Upper lobe of right lung (tissue), 1 donor: ENCODE data around the gene BPI. TPM values are rescaled to one million over a fixed set of nuclear protein-coding genes. Genes with fewer than 3 reads are reported as not detected.

Experiments used
- ATAC-seq: fragments of 200-7000 bp; cut with Tn5 transposase; one replicate; pipeline ENCODE4 v1.9.1; 2020; ENCODE audit warnings: mild to moderate bottlenecking, moderate library complexity
- DNase-seq: peaks from one replicate; pipeline ENCODE4 v3.0.0-alpha.2; 2020
- H3K27ac ChIP-seq: fragments of 200-600 bp; one replicate; pipeline ENCODE4 v1.8.0; 2022
- H3K27me3 ChIP-seq: fragments of 200-600 bp; one replicate; pipeline ENCODE4 v1.8.0; 2022; ENCODE audit warnings: mild to moderate bottlenecking
- H3K36me3 ChIP-seq: fragments of 200-600 bp; one replicate; pipeline ENCODE4 v1.8.0; 2022
- H3K4me1 ChIP-seq: fragments of 200-600 bp; one replicate; pipeline ENCODE4 v1.8.0; 2022
- H3K4me3 ChIP-seq: fragments of 200-600 bp; one replicate; pipeline ENCODE4 v1.8.0; 2022; ENCODE audit warnings: mild to moderate bottlenecking
- H3K9me3 ChIP-seq: fragments of 200-600 bp; one replicate; pipeline ENCODE4 v1.8.0; 2022
- CTCF ChIP-seq: fragments of 200-600 bp; IDR thresholded peaks from one replicate; pipeline ENCODE4 v1.8.0; 2022; ENCODE audit warnings: antibody characterized with exemption
- intact Hi-C: fragments of 100-400 bp; cut with DNase I; formaldehyde crosslinking; loops from one replicate; pipeline ENCODE4 v1.11.0; 2022
- total RNA-seq: library from RNA; stranded (reverse); fragmentation: NEBNext Ultra II Directional; extraction: Animal tissue kit (Norgen Biotek cat#: 25700); gene quantifications from one replicate; pipeline ENCODE4 v1.2.1, GENCODE V29; 2021
- donor health status: DM: no; HTN: yes; CAD: no; lungs with severe emphysema.

Gene BPI
- total RNA-seq, 1 donor from 2014 or later = not detected

DNA sequence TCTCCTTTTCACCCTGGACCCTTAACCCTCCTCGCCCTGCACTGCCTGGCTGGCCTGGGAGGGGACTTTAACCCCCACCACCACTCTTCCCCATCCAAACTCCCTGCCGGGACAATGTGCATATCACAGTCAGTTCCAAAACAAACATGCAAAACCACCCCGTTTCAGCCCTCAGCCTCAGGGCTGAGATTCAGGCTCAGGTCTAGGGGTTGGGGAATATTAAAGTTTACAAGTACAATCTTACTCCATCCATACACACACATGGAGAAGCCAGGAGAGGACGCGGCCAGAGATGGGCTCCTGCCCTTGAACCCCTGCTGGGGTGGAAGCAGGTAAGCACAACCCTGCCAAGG, 44.0 kb upstream of the BPI start:
- DNase-seq (no peak), ATAC-seq (no peak)
- no peaks in the 10 kb centered on the region for H3K9me3 ChIP-seq
- H3K27me3 ChIP-seq = peaks cover 20% of the 10 kb centered on the region
- H3K4me1 ChIP-seq = peaks cover 10% of the 10 kb centered on the region
- intact Hi-C loops = no loop called here
- TF ChIP-seq CTCF = no peak
- peak overlapping the region; percentile 51 for H3K27ac ChIP-seq
- no peaks in the 10 kb centered on the region for H3K36me3 ChIP-seq
- H3K4me3 ChIP-seq = peak overlapping the region; percentile 42

DNA sequence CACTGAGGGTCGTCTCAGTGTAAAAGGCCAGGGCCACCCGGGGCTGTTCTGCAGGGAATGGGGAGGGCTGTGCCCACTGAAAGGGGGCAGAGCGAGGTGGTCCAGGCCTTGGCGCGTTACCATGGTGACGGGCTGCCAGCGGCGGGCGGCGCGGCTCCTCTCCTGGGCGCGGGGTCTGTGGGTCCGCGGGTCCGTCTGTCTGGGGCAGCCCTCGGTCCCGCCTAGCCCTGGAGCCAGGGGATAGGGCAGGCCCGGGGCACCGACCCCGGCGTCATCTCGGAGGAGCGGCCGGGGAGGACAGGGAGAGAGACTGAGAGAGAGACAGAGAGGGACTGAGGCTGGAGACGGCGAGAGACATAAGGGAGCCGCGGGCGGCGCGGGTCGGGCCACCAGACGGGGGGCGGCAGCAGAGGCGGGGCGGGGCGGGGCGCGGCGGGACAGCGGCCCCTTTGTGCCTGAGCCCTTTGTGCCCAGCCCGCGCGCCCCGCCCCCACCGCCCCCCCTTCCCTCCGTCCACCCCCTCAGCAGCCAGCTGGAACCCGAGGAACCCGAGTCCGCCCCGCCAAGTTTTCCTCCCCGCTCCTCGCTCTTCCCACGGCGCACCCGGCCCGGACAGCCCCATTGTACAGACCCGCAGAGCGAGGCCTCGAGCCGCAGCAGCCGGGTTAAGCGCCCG, 43.4 kb upstream of the BPI start, which contains the start of gene KIAA1755:
Gene KIAA1755 (minus strand): TSS at position 358 of the 676 bp plus-strand sequence. CDS start 235 bp downstream, at position 123.
- no peaks in the 10 kb centered on the region for H3K9me3 ChIP-seq
- intact Hi-C loops = no loop called here
- ATAC-seq (peak; percentile 49), DNase-seq (no peak)
- peaks cover 7% of the 10 kb centered on the region for H3K4me1 ChIP-seq
- peaks cover 20% of the 10 kb centered on the region for H3K27me3 ChIP-seq
- no peak for TF ChIP-seq CTCF
- H3K4me3 ChIP-seq = peak within 1 kb of the TSS; percentile 42
- H3K27ac ChIP-seq = peak within 1 kb of the TSS; percentile 51
- no peaks in the 10 kb centered on the region for H3K36me3 ChIP-seq

DNA sequence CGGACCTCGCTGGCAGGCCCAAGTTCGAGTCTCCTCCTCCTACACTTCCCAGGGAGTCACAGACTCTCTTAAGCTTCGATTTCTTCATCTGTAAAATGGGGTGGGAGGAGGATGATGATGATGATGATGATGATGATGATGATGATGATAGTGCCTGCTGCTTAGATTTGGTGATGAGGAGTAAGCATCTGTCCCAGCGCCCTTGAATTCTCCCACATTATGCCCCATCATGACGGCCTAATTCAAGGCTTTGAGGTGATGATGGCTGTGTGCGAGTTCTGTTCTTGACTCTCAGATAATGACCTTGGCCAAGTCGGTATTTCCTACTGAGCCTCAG, 42.9 kb upstream of the BPI start:
- Histone ChIP-seq H3K4me3 (peak overlapping the region; percentile 42), H3K9me3 (no peaks in the 10 kb centered on the region), H3K36me3 (no peaks in the 10 kb centered on the region), H3K4me1 (peaks cover 7% of the 10 kb centered on the region), H3K27me3 (peaks cover 20% of the 10 kb centered on the region), H3K27ac (no peak overlapping the region)
- no peak for DNase-seq
- intact Hi-C loops = no loop called here
- ATAC-seq = no peak
- no peak for TF ChIP-seq CTCF

- ATAC-seq = no peak
- no peak overlapping the region for H3K4me3 ChIP-seq
- H3K4me1 ChIP-seq = peaks cover 14% of the 10 kb centered on the region
- H3K27ac ChIP-seq = no peak overlapping the region
- TF ChIP-seq CTCF = no peak
- intact Hi-C loops = no loop called here
- peaks cover 20% of the 10 kb centered on the region for H3K27me3 ChIP-seq
- no peaks in the 10 kb centered on the region for H3K9me3 ChIP-seq
- DNase-seq = no peak
- H3K36me3 ChIP-seq = no peaks in the 10 kb centered on the region
Observed at GRCh38 chr20:38262931-38263330, 41.0 kb upstream of the BPI start.

DNA sequence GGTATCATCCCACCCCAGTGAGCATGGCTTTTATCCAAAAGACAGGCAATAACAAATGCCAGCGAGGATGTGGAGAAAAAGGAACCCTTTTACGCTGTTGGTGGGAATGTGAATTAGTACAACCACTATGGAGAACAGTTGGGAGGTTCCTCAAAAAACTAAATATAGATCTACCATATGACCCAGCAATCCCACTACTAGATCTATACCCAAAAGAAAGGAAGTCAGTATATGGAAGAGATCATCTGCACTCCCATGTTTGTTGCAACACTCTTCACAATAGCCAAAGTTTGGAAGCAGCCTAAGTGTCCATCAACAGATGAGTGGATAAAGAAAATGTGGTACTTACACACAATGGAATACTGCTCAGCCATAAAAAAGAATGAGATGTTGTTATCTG, 37.5 kb upstream of the BPI start:
- intact Hi-C loops = no loop called here

More for the DNA sequence above, 37.5 kb upstream of the BPI start:
- no peak overlapping the region for H3K27ac ChIP-seq
- peaks cover 8% of the 10 kb centered on the region for H3K4me1 ChIP-seq
- no peaks in the 10 kb centered on the region for H3K9me3 ChIP-seq
- no peak for ATAC-seq
- peaks cover 11% of the 10 kb centered on the region for H3K27me3 ChIP-seq
- DNase-seq = no peak
- TF ChIP-seq CTCF = no peak
- H3K4me3 ChIP-seq = no peak overlapping the region
- no peaks in the 10 kb centered on the region for H3K36me3 ChIP-seq
